HCT116 (cell line): Measurements from ENCODE around the gene CNTNAP2. TPM values are rescaled to one million over a fixed set of nuclear protein-coding genes. Genes with fewer than 3 reads are reported as not detected.

Source experiments
- ATAC-seq: fragments of 200-7000 bp; cut with Tn5 transposase; 2 replicates; pipeline ENCODE4 v1.9.1; 2020; ENCODE audit warnings: mild to moderate bottlenecking, moderate library complexity
- BruUV-seq: library from RNA; stranded (reverse); fragments of 400-500 nt; replicated peaks from 2 replicates; lab custom pipeline; 2021; lab: Mats Ljungman, UMichigan
- CTCF ChIA-PET: fragments of 300-600 bp; sonication (Branson Sonifier 250); formaldehyde crosslinking; loops from one replicate; lab custom pipeline; 2021; ENCODE audit warnings: antibody characterized with exemption; lab: Charles Lee
- POLR2A ChIA-PET: fragments of 300-600, 350-600 bp; sonication (Branson Sonifier 250); formaldehyde crosslinking; loops from one replicate; lab custom pipeline; 2021; ENCODE audit warnings: antibody characterized with exemption; lab: Charles Lee
- RAD21 ChIA-PET, 2 experiments: fragments of 300-600 bp; sonication (Branson Sonifier 250); formaldehyde crosslinking; loops; one replicate each; lab custom pipeline; 2023; ENCODE audit warnings: low total read pairs in 2 of 2; ENCODE audit not compliant: uncharacterized antibody in 2 of 2, unreplicated experiment in 2 of 2, low non-redundant PET in 1 of 2; lab: Charles Lee
- DNase-seq: peaks from one replicate; pipeline ENCODE4 v3.0.0-alpha.2; 2010; ENCODE audit warnings: low read depth, low spot score
- H2AFZ ChIP-seq: fragments of 200-600 bp; shearing (Covaris generic), sonication (generic); 2 replicates; pipeline ENCODE4 v1.6.1; 2017; ENCODE audit warnings: low read depth, mixed run types, mixed read lengths, antibody characterized with exemption, low read length; ENCODE audit not compliant: poor library complexity, severe bottlenecking
- H3K27ac ChIP-seq: 2 replicates; pipeline ENCODE4 v1.5.1; 2012; ENCODE audit warnings: low read depth, low read length
- H3K27me3 ChIP-seq: fragments of 200-600 bp; sonication (generic); 2 replicates; pipeline ENCODE4 v1.6.1; 2016; ENCODE audit warnings: mixed run types, low read length, mixed read lengths; ENCODE audit not compliant: insufficient read depth
- H3K36me3 ChIP-seq, 2 experiments: fragments of 200-500 bp in 1 of 2; fragments of 200-600 bp in 1 of 2; sonication (Bioruptor generic) in 1 of 2; sonication (generic) in 1 of 2; 2 replicates each; pipeline versions ENCODE4 v1.5.1 to v1.6.1; 2014 to 2016; ENCODE audit warnings: low read length in 2 of 2, inconsistent platforms in 1 of 2, mixed read lengths in 1 of 2, mixed run types in 1 of 2; ENCODE audit not compliant: insufficient read depth in 2 of 2, control insufficient read depth in 1 of 2
- H3K4me1 ChIP-seq, 2 experiments: fragments of 200-600 bp in 1 of 2; sonication (generic) in 1 of 2; 2 replicates each; pipeline versions ENCODE4 v1.5.1 to v1.6.1; 2012 to 2017; ENCODE audit warnings: low read length in 2 of 2, inconsistent platforms in 1 of 2, mild to moderate bottlenecking in 1 of 2, mixed read lengths in 1 of 2, mixed run types in 1 of 2, moderate library complexity in 1 of 2; ENCODE audit not compliant: insufficient read depth in 2 of 2, control insufficient read depth in 1 of 2
- H3K4me2 ChIP-seq: fragments of 200-600 bp; sonication (generic); 2 replicates; pipeline ENCODE4 v1.6.1; 2017; ENCODE audit warnings: mixed run types, low read length, mixed read lengths
- H3K4me3 ChIP-seq, 2 experiments: fragments of 200-600 bp in 1 of 2; sonication (generic) in 1 of 2; replicated peaks in 1 of 2; 2 replicates each; pipeline ENCODE4 v1.5.1; 2011 to 2016; ENCODE audit warnings: low read length in 2 of 2, control low read depth in 1 of 2, low read depth in 1 of 2, mild to moderate bottlenecking in 1 of 2, mixed read lengths in 1 of 2, mixed run types in 1 of 2
- H3K79me2 ChIP-seq: fragments of 200-600 bp; sonication (generic); 2 replicates; pipeline ENCODE4 v1.6.1; 2017; ENCODE audit warnings: mild to moderate bottlenecking, mixed run types, low read length, moderate library complexity, mixed read lengths; ENCODE audit not compliant: insufficient read depth
- H3K9ac ChIP-seq: fragments of 200-600 bp; sonication (generic); 2 replicates; pipeline ENCODE4 v1.6.1; 2016; ENCODE audit warnings: low read length, mixed read lengths
- H3K9me2 ChIP-seq: fragments of 200-600 bp; sonication (generic), shearing (Covaris generic); 2 replicates; pipeline ENCODE4 v1.6.1; 2017; ENCODE audit warnings: mixed run types, mild to moderate bottlenecking, moderate library complexity; ENCODE audit not compliant: insufficient read depth
- H3K9me3 ChIP-seq, 2 experiments: fragments of 200-500 bp in 1 of 2; fragments of 200-600 bp in 1 of 2; sonication (Bioruptor generic) in 1 of 2; sonication (generic) in 1 of 2; 2 replicates each; pipeline ENCODE4 v1.6.1; 2014 to 2017; ENCODE audit warnings: low read length in 2 of 2, mixed read lengths in 2 of 2, inconsistent platforms in 1 of 2, low read depth in 1 of 2, mild to moderate bottlenecking in 1 of 2, mixed run types in 1 of 2, moderate library complexity in 1 of 2; ENCODE audit not compliant: control insufficient read depth in 1 of 2, insufficient read depth in 1 of 2
- H4K20me1 ChIP-seq: fragments of 200-600 bp; sonication (generic), shearing (Covaris generic); 2 replicates; pipeline ENCODE4 v1.6.1; 2017; ENCODE audit warnings: mixed run types, mild to moderate bottlenecking, moderate library complexity; ENCODE audit not compliant: insufficient read depth
- CBX3 ChIP-seq: IDR thresholded peaks from 2 replicates; pipeline ENCODE4 v1.6.1; 2012; ENCODE audit warnings: low read depth
- CEBPB ChIP-seq: IDR thresholded peaks from 2 replicates; pipeline ENCODE4 v1.6.1; 2012; ENCODE audit warnings: low read depth
- EGR1 ChIP-seq: IDR thresholded peaks from 2 replicates; pipeline ENCODE4 v1.6.1; 2012; ENCODE audit warnings: low read depth
- ELF1 ChIP-seq: IDR thresholded peaks from 2 replicates; pipeline ENCODE4 v1.6.1; 2012; ENCODE audit warnings: low read depth, borderline replicate concordance
- EZH2 ChIP-seq: fragments of 200-600 bp; sonication (generic); IDR thresholded peaks from 2 replicates; pipeline ENCODE4 v1.6.1; 2017; ENCODE audit warnings: antibody characterized with exemption, mixed run types
- EZH2phosphoT487 ChIP-seq: fragments of 200-600 bp; IDR thresholded peaks from 2 replicates; pipeline ENCODE4 v1.6.1; 2018; ENCODE audit warnings: antibody characterized with exemption, borderline replicate concordance
- FOSL1 ChIP-seq: IDR thresholded peaks from 2 replicates; pipeline ENCODE4 v1.6.1; 2012; ENCODE audit warnings: low read depth
- JUND ChIP-seq: IDR thresholded peaks from 2 replicates; pipeline ENCODE4 v1.6.1; 2012
- SRF ChIP-seq: IDR thresholded peaks from 2 replicates; pipeline ENCODE4 v1.6.1; 2012; ENCODE audit warnings: low read depth
- TCF7L2 ChIP-seq: IDR thresholded peaks from 2 replicates; pipeline ENCODE4 v1.7.0; 2011; ENCODE audit warnings: borderline replicate concordance, inconsistent platforms; ENCODE audit not compliant: insufficient read depth, insufficient read length; ENCODE audit errors: extremely low read depth
- YY1 ChIP-seq: IDR thresholded peaks from 2 replicates; pipeline ENCODE4 v1.6.1; 2011; ENCODE audit warnings: low read length, low read depth, moderate library complexity, mild to moderate bottlenecking; ENCODE audit not compliant: insufficient replicate concordance; ENCODE audit errors: extremely low read depth
- ZFX ChIP-seq: fragments of 450-650 bp; IDR thresholded peaks from 2 replicates; pipeline ENCODE4 v1.6.1; 2017
- intact Hi-C: fragments of 100-400 bp; cut with micrococcal nuclease; formaldehyde crosslinking; loops from 2 replicates; pipeline ENCODE4 v1.10.0; 2022
- total RNA-seq: library from RNA; stranded (reverse); gene quantifications from one replicate; pipeline ENCODE4 v1.2.1, GENCODE V29; 2021; ENCODE audit not compliant: unreplicated experiment
- TF ChIP-seq, protein P1 (sequence below): IDR thresholded peaks from 2 replicates; pipeline ENCODE4 v1.6.1; 2012
- TF ChIP-seq, protein P2 (sequence below): IDR thresholded peaks from 2 replicates; pipeline ENCODE4 v1.6.1; 2012; ENCODE audit warnings: low read depth
- TF ChIP-seq, protein P3 (sequence below), 3 experiments: fragments of 200-600 bp in 1 of 3; sonication (generic) in 1 of 3; IDR thresholded peaks in 2 of 3; conservative IDR thresholded peaks in 1 of 3; 2 replicates each; pipeline ENCODE4 v1.5.1; 2012 to 2017; ENCODE audit warnings: low read depth in 2 of 3, low read length in 2 of 3, antibody characterized with exemption in 1 of 3, borderline replicate concordance in 1 of 3, control low read depth in 1 of 3, mild to moderate bottlenecking in 1 of 3, mixed read lengths in 1 of 3, mixed run types in 1 of 3, moderate library complexity in 1 of 3; ENCODE audit not compliant: insufficient read depth in 1 of 3

The CNTNAP2 gene
- total RNA-seq, 1 experiment from 2014 or later, result 0.37 TPM

- Histone ChIP-seq H3K9me3 (no peaks in the 10 kb centered on the region), H3K4me2 (no peak overlapping the region), H3K4me3 (no peak overlapping the region), H3K27me3 (no peaks in the 10 kb centered on the region), H3K9ac (no peak overlapping the region), H3K79me2 (no peaks in the 10 kb centered on the region), H3K36me3 (no peaks in the 10 kb centered on the region), H3K4me1 (no peaks in the 10 kb centered on the region), H3K27ac (no peak overlapping the region), H3K9me2 (no peaks in the 10 kb centered on the region), H2AFZ (no peak overlapping the region), H4K20me1 (no peaks in the 10 kb centered on the region)
- ChIA-PET POLR2A (no interaction called here), CTCF (no interaction called here), RAD21 (no interaction called here)
- no peak for ATAC-seq
- no TSS peak for BruUV-seq
- intact Hi-C loops, result no loop called here
- no peak for DNase-seq
- no peak for TF ChIP-seq YY1
- TF ChIP-seq TCF7L2, result no peak
- TF ChIP-seq EZH2phosphoT487, result no peak
- TF ChIP-seq, protein P1, sequence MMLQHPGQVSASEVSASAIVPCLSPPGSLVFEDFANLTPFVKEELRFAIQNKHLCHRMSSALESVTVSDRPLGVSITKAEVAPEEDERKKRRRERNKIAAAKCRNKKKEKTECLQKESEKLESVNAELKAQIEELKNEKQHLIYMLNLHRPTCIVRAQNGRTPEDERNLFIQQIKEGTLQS, result no peak
- TF ChIP-seq ZFX, result no peak
- no peak for TF ChIP-seq EGR1
- TF ChIP-seq EZH2, result no peak
Observed at GRCh38 chr7:148129023-148129422, 2012.4 kb downstream of the CNTNAP2 start.

DNA sequence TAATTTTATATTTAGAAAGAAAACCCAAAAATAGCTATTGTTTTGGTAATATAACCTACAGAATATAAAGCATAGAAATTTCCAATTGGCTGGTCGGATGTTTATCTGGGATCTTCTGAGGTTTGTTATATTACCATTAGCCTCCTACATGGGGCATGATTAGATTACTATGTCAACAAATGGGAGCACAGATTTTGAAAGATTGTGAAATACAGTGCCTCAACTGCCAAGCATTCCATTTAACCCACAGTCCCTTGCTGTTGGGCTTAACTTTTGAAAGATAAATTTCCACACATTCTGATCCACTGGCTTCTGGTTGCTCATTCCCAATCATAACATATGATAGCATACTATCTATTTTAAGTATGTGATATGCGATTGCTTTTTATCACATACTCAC lies 2018.5 kb downstream of the CNTNAP2 start:
- ATAC-seq (no peak), DNase-seq (no peak)
- Histone ChIP-seq H2AFZ (no peak overlapping the region), H3K9me3 (no peaks in the 10 kb centered on the region), H4K20me1 (no peaks in the 10 kb centered on the region), H3K4me2 (no peak overlapping the region), H3K4me3 (no peak overlapping the region), H3K4me1 (no peaks in the 10 kb centered on the region), H3K79me2 (no peaks in the 10 kb centered on the region), H3K9me2 (no peaks in the 10 kb centered on the region), H3K27me3 (no peaks in the 10 kb centered on the region), H3K27ac (no peak overlapping the region), H3K36me3 (no peaks in the 10 kb centered on the region), H3K9ac (no peak overlapping the region)
- ChIA-PET POLR2A (no interaction called here), CTCF (no interaction called here), RAD21 (no interaction called here)
- intact Hi-C loops, result no loop called here
- no TSS peak for BruUV-seq
- TF ChIP-seq SRF (no peak), FOSL1 (no peak), CBX3 (no peak), EGR1 (no peak), CEBPB (no peak), EZH2 (no peak), ELF1 (no peak), TCF7L2 (no peak), JUND (no peak), ZFX (no peak)
- TF ChIP-seq, protein P2, sequence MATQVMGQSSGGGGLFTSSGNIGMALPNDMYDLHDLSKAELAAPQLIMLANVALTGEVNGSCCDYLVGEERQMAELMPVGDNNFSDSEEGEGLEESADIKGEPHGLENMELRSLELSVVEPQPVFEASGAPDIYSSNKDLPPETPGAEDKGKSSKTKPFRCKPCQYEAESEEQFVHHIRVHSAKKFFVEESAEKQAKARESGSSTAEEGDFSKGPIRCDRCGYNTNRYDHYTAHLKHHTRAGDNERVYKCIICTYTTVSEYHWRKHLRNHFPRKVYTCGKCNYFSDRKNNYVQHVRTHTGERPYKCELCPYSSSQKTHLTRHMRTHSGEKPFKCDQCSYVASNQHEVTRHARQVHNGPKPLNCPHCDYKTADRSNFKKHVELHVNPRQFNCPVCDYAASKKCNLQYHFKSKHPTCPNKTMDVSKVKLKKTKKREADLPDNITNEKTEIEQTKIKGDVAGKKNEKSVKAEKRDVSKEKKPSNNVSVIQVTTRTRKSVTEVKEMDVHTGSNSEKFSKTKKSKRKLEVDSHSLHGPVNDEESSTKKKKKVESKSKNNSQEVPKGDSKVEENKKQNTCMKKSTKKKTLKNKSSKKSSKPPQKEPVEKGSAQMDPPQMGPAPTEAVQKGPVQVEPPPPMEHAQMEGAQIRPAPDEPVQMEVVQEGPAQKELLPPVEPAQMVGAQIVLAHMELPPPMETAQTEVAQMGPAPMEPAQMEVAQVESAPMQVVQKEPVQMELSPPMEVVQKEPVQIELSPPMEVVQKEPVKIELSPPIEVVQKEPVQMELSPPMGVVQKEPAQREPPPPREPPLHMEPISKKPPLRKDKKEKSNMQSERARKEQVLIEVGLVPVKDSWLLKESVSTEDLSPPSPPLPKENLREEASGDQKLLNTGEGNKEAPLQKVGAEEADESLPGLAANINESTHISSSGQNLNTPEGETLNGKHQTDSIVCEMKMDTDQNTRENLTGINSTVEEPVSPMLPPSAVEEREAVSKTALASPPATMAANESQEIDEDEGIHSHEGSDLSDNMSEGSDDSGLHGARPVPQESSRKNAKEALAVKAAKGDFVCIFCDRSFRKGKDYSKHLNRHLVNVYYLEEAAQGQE, result no peak
- TF ChIP-seq, protein P3, sequence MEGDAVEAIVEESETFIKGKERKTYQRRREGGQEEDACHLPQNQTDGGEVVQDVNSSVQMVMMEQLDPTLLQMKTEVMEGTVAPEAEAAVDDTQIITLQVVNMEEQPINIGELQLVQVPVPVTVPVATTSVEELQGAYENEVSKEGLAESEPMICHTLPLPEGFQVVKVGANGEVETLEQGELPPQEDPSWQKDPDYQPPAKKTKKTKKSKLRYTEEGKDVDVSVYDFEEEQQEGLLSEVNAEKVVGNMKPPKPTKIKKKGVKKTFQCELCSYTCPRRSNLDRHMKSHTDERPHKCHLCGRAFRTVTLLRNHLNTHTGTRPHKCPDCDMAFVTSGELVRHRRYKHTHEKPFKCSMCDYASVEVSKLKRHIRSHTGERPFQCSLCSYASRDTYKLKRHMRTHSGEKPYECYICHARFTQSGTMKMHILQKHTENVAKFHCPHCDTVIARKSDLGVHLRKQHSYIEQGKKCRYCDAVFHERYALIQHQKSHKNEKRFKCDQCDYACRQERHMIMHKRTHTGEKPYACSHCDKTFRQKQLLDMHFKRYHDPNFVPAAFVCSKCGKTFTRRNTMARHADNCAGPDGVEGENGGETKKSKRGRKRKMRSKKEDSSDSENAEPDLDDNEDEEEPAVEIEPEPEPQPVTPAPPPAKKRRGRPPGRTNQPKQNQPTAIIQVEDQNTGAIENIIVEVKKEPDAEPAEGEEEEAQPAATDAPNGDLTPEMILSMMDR (IDR thresholded peaks at IDR 0.05 in 2 of 3, conservative IDR thresholded peaks at IDR 0.05 in 1 of 3; ENCODE audit: borderline replicate concordance in 1 of 3, insufficient read depth in 1 of 3, low read depth in 2 of 3, low read length in 2 of 3), result no peak
- TF ChIP-seq, protein P1, result no peak
